Aorta (tissue), 5 donors: ENCODE results near the gene SLC16A3. TPM values are rescaled to one million over a fixed set of nuclear protein-coding genes. Genes with fewer than 3 reads are reported as not detected.

ENCODE experiments used
- ATAC-seq: fragments of 200-7000 bp; cut with Tn5 transposase; one replicate; pipeline ENCODE4 v1.9.1; 2022; ENCODE audit warnings: moderate library complexity; ENCODE audit not compliant: low FRiP score
- DNase-seq, 2 donors: peaks; one replicate each; pipeline ENCODE4 v3.0.0-alpha.2; 2020
- H3K27ac ChIP-seq, 2 donors: one replicate each; pipeline ENCODE4 v1.5.1; 2013; ENCODE audit warnings: low read length in 2 of 2, mild to moderate bottlenecking in 2 of 2, moderate library complexity in 2 of 2, control low read depth in 1 of 2, inconsistent platforms in 1 of 2, low read depth in 1 of 2
- H3K27me3 ChIP-seq, 2 donors: one replicate each; pipeline ENCODE4 v1.6.1; 2013; ENCODE audit warnings: control low read depth in 1 of 2, low read length in 1 of 2, mild to moderate bottlenecking in 1 of 2, moderate library complexity in 1 of 2; ENCODE audit not compliant: insufficient read depth in 2 of 2, control insufficient read depth in 1 of 2
- H3K36me3 ChIP-seq, 2 donors: one replicate each; pipeline ENCODE4 v1.6.1; 2013; ENCODE audit warnings: control low read depth in 1 of 2, low read length in 1 of 2, mild to moderate bottlenecking in 1 of 2; ENCODE audit not compliant: insufficient read depth in 2 of 2, control insufficient read depth in 1 of 2
- H3K4me1 ChIP-seq, 2 donors: one replicate each; pipeline ENCODE4 v1.6.1; 2013; ENCODE audit warnings: low read length in 2 of 2, control low read depth in 1 of 2, mild to moderate bottlenecking in 1 of 2, moderate library complexity in 1 of 2; ENCODE audit not compliant: insufficient read depth in 2 of 2, control insufficient read depth in 1 of 2
- H3K4me3 ChIP-seq, 2 donors: one replicate each; pipeline ENCODE4 v1.5.1; 2013; ENCODE audit warnings: low read length in 2 of 2, control low read depth in 1 of 2, mild to moderate bottlenecking in 1 of 2
- H3K9me3 ChIP-seq: one replicate; pipeline ENCODE4 v1.6.1; 2013; ENCODE audit warnings: mild to moderate bottlenecking, low read length; ENCODE audit not compliant: control insufficient read depth
- WGBS, 2 donors: extraction: QIAGEN DNeasy Blood & Tissue Kit; methylation state at CpG; one replicate each; pipeline ENCODE4 v1.1.7; 2013; 5-methylcytosine and 5-hydroxymethylcytosine counted together
- intact Hi-C, 2 donors: fragments of 100-400 bp; cut with DNase I; formaldehyde crosslinking; loops; one replicate each; pipeline versions ENCODE4 v1.14.2 to v1.15.0; 2022
- microRNA-seq, 2 donors: library from miRNA; unstranded; fragments of <30 nt; microRNA quantifications; one replicate each; pipeline ENCODE4 v1.2.0, GENCODE V29; 2020
- polyA plus RNA-seq, 2 donors: library from polyadenylated mRNA; stranded (reverse); fragments of 200-250 nt; gene quantifications; one replicate each; pipeline ENCODE4 v1.2.3, GENCODE V29; 2013
- total RNA-seq, 2 donors: library from RNA; stranded (reverse); fragmentation: NEBNext Ultra II Directional; extraction: Animal tissue kit (Norgen Biotek cat#: 25700); gene quantifications; one replicate each; pipeline ENCODE4 v1.2.1, GENCODE V29; 2021
- donor health status: healthy with polysubstance abuse.
- donor health status: Bipolar disorder and iron deficiency.
- donor health status: DM: no; HTN: no; CAD: no.
- donor health status: DM: no; HTN: no; CAD: no.
- donor health status: DM: yes; HTN: yes; CAD: no.

SLC16A3 gene
- total and polyA plus RNA-seq, 4 donors, result 7.6 to 96.9 (median 38.0) TPM

DNA sequence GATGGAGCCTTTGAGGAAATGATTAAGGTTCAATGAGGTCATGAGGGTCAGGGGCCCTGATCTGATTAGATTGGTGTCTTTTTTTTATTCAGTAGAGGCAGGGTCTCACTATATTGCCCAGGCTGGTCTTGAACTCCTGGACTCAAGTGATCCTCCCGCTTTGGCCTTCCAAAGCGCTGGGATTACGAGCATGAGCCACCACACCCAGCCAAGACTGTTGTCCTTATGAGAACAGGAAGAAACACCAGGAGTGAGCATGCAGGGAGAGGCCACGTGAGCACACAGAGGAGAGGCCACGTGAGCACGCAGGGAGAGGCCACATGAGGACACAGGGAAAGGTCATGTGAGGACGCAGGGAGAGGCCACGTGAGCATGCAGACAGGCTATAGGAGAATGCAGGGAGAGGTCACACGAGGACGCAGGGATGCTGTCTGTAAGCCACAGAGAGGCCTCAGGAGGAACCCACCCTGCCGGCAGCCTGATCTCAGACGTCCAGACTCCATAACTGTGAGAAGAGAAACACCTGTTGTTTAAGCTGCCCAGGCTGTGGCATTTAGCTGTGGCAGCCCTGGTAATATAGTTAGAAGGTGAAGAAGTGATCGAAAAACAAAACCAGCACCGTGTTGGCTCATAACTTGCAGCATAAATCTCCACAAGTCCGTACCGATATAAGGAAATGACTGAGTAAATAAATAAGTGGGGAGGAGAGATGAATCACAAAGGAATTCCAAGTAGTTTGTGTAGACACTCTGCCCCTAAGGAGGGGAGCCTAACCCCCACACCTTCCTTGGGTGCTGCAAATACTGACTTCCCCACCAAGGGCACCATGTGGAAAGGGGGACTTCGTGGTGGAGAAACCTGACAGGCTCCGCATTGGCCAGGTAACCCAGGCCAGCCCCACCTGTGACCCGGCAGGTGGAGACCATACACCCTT, 59.3 kb downstream of the SLC16A3 start:
- Histone ChIP-seq H3K36me3 (no peaks in the 10 kb centered on the region), H3K27me3 (no peaks in the 10 kb centered on the region), H3K4me3 (no peak overlapping the region), H3K4me1 (no peaks in the 10 kb centered on the region), H3K9me3 (no peaks in the 10 kb centered on the region), H3K27ac (no peak overlapping the region)
- no peak for ATAC-seq
- peak in 1 of 2 donors; percentile 73 for DNase-seq
- intact Hi-C loops, result no loop called here
- WGBS, 2 donors, result 79% methylated on average over 19 of the region's 19 CpGs

Small RNA genes within 50 kb of the gene (microRNA-seq; reads per million reads assigned to microRNA genes)
- 0 reads per million in 2 donors for gene MIR6787

Other genes with a start within 250 kb of the SLC16A3 start
- 10 to 100 TPM; 31.0 to 33.2 TPM for gene CENPX, start 206.2 kb upstream of the SLC16A3 start, total RNA-seq
- 100 to 1,000 TPM; 109 TPM for gene CENPX, start 206.2 kb upstream of the SLC16A3 start, polyA plus RNA-seq
- 1 to 10 TPM; 4.3 to 10.0 TPM for gene LRRC45, start 205.7 kb upstream of the SLC16A3 start, total RNA-seq
- gene LRRC45, start 205.7 kb upstream of the SLC16A3 start, polyA plus RNA-seq, result 10 to 100 TPM in 1 of 2 donors, 1 to 10 TPM in 1; 3.1 to 20.1 TPM
- gene RAC3, start 197.4 kb upstream of the SLC16A3 start, total RNA-seq, result under 1 TPM in 1 of 2 donors, not detected in 1; 0.57 TPM
- gene RAC3, start 197.4 kb upstream of the SLC16A3 start, polyA plus RNA-seq, result 1 to 10 TPM in 1 of 2 donors, under 1 TPM in 1; 0.63 to 2.8 TPM
- 10 to 100 TPM; 34.9 to 62.2 TPM for gene DCXR, start 191.3 kb upstream of the SLC16A3 start, total RNA-seq
- gene DCXR, start 191.3 kb upstream of the SLC16A3 start, polyA plus RNA-seq, result 10 to 100 TPM; 80.1 to 81.0 TPM
- 10 to 100 TPM; 28.2 to 34.0 TPM for gene RFNG, start 177.2 kb upstream of the SLC16A3 start, total RNA-seq
- gene RFNG, start 177.2 kb upstream of the SLC16A3 start, polyA plus RNA-seq, result 10 to 100 TPM; 28.3 to 73.0 TPM
- 10 to 100 TPM; 46.9 to 60.7 TPM for gene GPS1, start 177.1 kb upstream of the SLC16A3 start, total RNA-seq
- gene GPS1, start 177.1 kb upstream of the SLC16A3 start, polyA plus RNA-seq, result 100 to 1,000 TPM in 1 of 2 donors, 10 to 100 TPM in 1; 47.6 to 171 TPM
- 10 to 100 TPM; 47.0 to 61.1 TPM for gene DUS1L, start 163.2 kb upstream of the SLC16A3 start, total RNA-seq
- gene DUS1L, start 163.2 kb upstream of the SLC16A3 start, polyA plus RNA-seq, result 100 to 1,000 TPM in 1 of 2 donors, 10 to 100 TPM in 1; 43.7 to 143 TPM
- gene FASN, start 130.8 kb upstream of the SLC16A3 start, total RNA-seq, result 10 to 100 TPM; 42.2 to 64.0 TPM
- 10 to 100 TPM in 1 of 2 donors, 1 to 10 TPM in 1; 4.3 to 10.4 TPM for gene FASN, start 130.8 kb upstream of the SLC16A3 start, polyA plus RNA-seq
- gene CCDC57, start 16.2 kb upstream of the SLC16A3 start, total RNA-seq, result 10 to 100 TPM; 31.2 to 53.4 TPM
- gene CCDC57, start 16.2 kb upstream of the SLC16A3 start, polyA plus RNA-seq, result 100 to 1,000 TPM in 1 of 2 donors, 10 to 100 TPM in 1; 17.8 to 145 TPM
- 100 to 1,000 TPM; 130 to 153 TPM for gene CSNK1D, start 44.7 kb downstream of the SLC16A3 start, total RNA-seq
- 10 to 100 TPM; 39.9 to 73.4 TPM for gene CSNK1D, start 44.7 kb downstream of the SLC16A3 start, polyA plus RNA-seq
- 1 to 10 TPM; 2.6 to 3.4 TPM for gene CD7, start 88.6 kb downstream of the SLC16A3 start, total RNA-seq
- gene CD7, start 88.6 kb downstream of the SLC16A3 start, polyA plus RNA-seq, result under 1 TPM; 0.33 to 0.75 TPM
- 10 to 100 TPM in 1 of 2 donors, 1 to 10 TPM in 1; 9.9 to 15.8 TPM for gene SECTM1, start 104.7 kb downstream of the SLC16A3 start, total RNA-seq
- 10 to 100 TPM in 1 of 2 donors, 1 to 10 TPM in 1; 4.5 to 22.5 TPM for gene SECTM1, start 104.7 kb downstream of the SLC16A3 start, polyA plus RNA-seq
- not detected for gene TEX19, start 130.2 kb downstream of the SLC16A3 start, total RNA-seq
- gene TEX19, start 130.2 kb downstream of the SLC16A3 start, polyA plus RNA-seq, result not detected
- gene UTS2R, start 142.7 kb downstream of the SLC16A3 start, total RNA-seq, result not detected
- gene UTS2R, start 142.7 kb downstream of the SLC16A3 start, polyA plus RNA-seq, result not detected
- gene HEXD, start 189.3 kb downstream of the SLC16A3 start, total RNA-seq, result 10 to 100 TPM; 14.8 to 34.7 TPM
- 100 to 1,000 TPM in 1 of 2 donors, 10 to 100 TPM in 1; 15.7 to 133 TPM for gene HEXD, start 189.3 kb downstream of the SLC16A3 start, polyA plus RNA-seq
- gene OGFOD3, start 189.5 kb downstream of the SLC16A3 start, total RNA-seq, result 10 to 100 TPM; 17.5 to 22.2 TPM
- 10 to 100 TPM; 12.0 to 25.9 TPM for gene OGFOD3, start 189.5 kb downstream of the SLC16A3 start, polyA plus RNA-seq
- gene CYBC1, start 221.7 kb downstream of the SLC16A3 start, total RNA-seq, result 100 to 1,000 TPM in 1 of 2 donors, 10 to 100 TPM in 1; 59.9 to 131 TPM
- 10 to 100 TPM; 26.5 to 65.7 TPM for gene CYBC1, start 221.7 kb downstream of the SLC16A3 start, polyA plus RNA-seq
- gene NARF, start 229.7 kb downstream of the SLC16A3 start, total RNA-seq, result 10 to 100 TPM; 45.9 to 76.0 TPM
- 100 to 1,000 TPM in 1 of 2 donors, 10 to 100 TPM in 1; 34.4 to 162 TPM for gene NARF, start 229.7 kb downstream of the SLC16A3 start, polyA plus RNA-seq